GM19395 (cell line): Measurements from ENCODE around the gene KCNT2.

Experiments
- ATAC-seq: cut with Tn5 transposase; IDR thresholded peaks from one replicate; pipeline ENCODE4 v1.9.1; 2021; ENCODE audit warnings: mild to moderate bottlenecking, moderate library complexity; ENCODE audit not compliant: unreplicated experiment

KCNT2 gene

GRCh38 chr1:196214866-196215265 lies 393.4 kb downstream of the KCNT2 start:
- no peak for ATAC-seq

GRCh38 chr1:196209983-196210382 lies 398.3 kb downstream of the KCNT2 start:
- ATAC-seq, result no peak

DNA sequence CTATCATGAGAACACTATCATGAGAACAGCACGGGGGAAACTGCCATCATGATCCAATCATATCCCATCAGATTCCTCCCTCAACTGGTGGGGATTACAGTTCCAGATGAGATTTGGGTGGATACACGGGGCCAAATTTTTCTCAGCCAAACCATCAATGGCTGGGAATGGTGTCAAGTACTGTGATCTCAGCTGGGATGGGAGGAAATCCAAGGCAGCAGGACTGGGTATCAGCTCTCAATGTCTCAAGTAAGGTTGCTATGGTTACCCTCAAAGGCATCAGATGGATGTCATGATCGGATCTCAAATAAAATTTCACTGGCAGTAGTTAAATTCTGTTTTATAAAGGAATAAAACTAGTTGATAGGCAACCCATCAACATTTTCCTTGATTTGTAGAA lies 399.0 kb downstream of the KCNT2 start:
- ATAC-seq, result no peak

GRCh38 chr1:196207612-196208217 lies 400.5 kb downstream of the KCNT2 start:
- ATAC-seq, result no peak

GRCh38 chr1:196205882-196206281 lies 402.4 kb downstream of the KCNT2 start:
- ATAC-seq, result no peak

GRCh38 chr1:196196486-196196885 lies 411.8 kb downstream of the KCNT2 start:
- ATAC-seq, result no peak

DNA sequence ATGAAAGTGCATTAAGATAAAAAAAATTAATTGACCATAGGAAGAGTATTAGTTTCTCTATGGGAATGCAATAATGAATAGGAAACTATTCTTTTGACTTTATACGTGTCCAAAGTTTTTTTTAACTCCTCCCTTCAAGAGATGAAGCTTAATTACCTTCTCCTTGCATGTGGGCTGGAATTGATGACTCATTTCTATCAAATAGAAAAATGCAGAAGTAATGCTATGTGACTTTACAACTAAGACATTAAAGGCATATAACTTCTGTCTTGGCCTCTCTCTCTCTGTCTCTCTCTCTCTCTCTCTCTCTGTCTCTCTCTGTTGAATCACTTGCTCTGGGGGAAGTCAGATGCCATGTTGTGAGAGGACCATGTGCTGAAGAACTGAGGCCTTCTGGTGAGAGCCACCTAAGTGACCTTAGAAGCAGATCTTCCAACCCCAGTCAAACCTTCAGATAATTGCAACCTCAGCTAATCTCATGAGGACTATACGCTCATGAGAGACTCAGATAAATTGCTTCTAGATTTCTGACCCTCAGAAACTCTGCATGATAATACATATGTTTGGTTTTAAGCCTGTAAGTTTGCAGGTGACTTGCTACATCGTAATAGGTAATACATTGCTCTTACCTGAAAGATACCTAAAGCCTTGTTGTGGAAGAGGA lies 414.2 kb downstream of the KCNT2 start:
- no peak for ATAC-seq

DNA sequence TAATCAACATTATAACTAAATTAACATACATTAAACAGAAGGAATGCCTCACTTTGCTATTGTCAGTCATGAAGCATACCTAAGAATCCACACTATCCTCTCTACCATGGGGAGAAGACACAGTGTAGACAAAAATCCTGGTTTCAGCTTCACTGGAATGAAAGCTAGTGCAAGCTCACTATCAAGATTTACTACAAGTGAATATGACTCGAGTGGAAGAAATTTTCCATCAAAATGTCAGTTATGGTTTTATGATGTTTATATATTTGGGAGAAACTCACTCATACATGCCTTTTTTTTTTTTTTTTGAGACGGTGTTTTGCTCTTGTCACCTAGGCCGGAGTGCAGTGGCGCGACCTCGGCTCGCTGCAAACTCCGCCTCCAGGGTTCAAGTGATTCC lies 424.3 kb downstream of the KCNT2 start:
- ATAC-seq, result no peak

DNA sequence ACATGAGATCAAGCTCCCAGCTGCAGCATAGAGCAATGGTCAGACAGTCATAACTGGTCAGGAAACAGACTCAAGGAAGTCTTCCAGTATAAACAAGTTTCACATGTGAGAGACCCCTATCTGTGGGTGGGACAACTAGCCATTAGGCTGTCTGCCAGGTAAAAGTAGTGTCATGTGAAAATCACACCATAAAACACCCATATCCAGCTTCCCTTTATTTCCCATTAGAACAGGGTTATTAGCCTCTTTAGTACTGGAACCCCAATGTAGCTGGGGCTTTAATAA lies 426.7 kb downstream of the KCNT2 start:
- no peak for ATAC-seq

GRCh38 chr1:196180847-196181593 lies 427.2 kb downstream of the KCNT2 start:
- no peak for ATAC-seq

GRCh38 chr1:196178083-196178635 lies 430.1 kb downstream of the KCNT2 start:
- ATAC-seq, result no peak
